Osteoblast (primary cell): ENCODE results near the gene ZSWIM1. TPM values are rescaled to one million over a fixed set of nuclear protein-coding genes. Genes with fewer than 3 reads are reported as not detected.
"Not testable (repeated sequence)": the region's sequence is repeated elsewhere in the genome, so short reads cannot be mapped to it uniquely, and the experiment has no call there.

ENCODE experiments used
- DNase-seq: peaks from one replicate; pipeline ENCODE4 v3.0.0; 2011; ENCODE audit warnings: low spot score, mixed read lengths; ENCODE audit not compliant: insufficient read length; ENCODE audit errors: missing footprints
- H2AFZ ChIP-seq: 2 replicates; pipeline ENCODE4 v1.6.0; 2011; ENCODE audit warnings: mild to moderate bottlenecking, low read length
- H3K27ac ChIP-seq: 2 replicates; pipeline ENCODE4 v1.5.1; 2011; ENCODE audit warnings: mild to moderate bottlenecking, low read depth, low read length, moderate library complexity
- H3K27me3 ChIP-seq: 2 replicates; pipeline ENCODE4 v1.6.0; 2012; ENCODE audit warnings: mild to moderate bottlenecking, control low read depth, inconsistent platforms, low read length, moderate library complexity; ENCODE audit not compliant: insufficient read depth
- H3K36me3 ChIP-seq: 2 replicates; pipeline ENCODE4 v1.5.1; 2011; ENCODE audit warnings: mild to moderate bottlenecking, low read length, control low read depth, moderate library complexity; ENCODE audit not compliant: insufficient read depth
- H3K4me1 ChIP-seq: 2 replicates; pipeline ENCODE4 v1.5.1; 2011; ENCODE audit warnings: mild to moderate bottlenecking, low read length, control low read depth, moderate library complexity; ENCODE audit not compliant: insufficient read depth
- H3K4me2 ChIP-seq: 2 replicates; pipeline ENCODE4 v1.6.0; 2011; ENCODE audit warnings: mild to moderate bottlenecking, low read length; ENCODE audit not compliant: insufficient read depth
- H3K4me3 ChIP-seq: fragments of 200-600 bp; sonication (generic); 3 replicates; pipeline ENCODE4 v1.5.1; 2012; ENCODE audit warnings: mild to moderate bottlenecking, low read length, inconsistent platforms; ENCODE audit not compliant: insufficient read depth
- H3K79me2 ChIP-seq: 2 replicates; pipeline ENCODE4 v1.6.0; 2012; ENCODE audit warnings: mild to moderate bottlenecking, low read length, control low read depth, inconsistent platforms; ENCODE audit not compliant: insufficient read depth
- H3K9me3 ChIP-seq: 2 replicates; pipeline ENCODE4 v1.5.1; 2011; ENCODE audit warnings: low read depth, low read length, control low read depth
- H4K20me1 ChIP-seq: 2 replicates; pipeline ENCODE4 v1.6.0; 2012; ENCODE audit warnings: mild to moderate bottlenecking, low read length, control low read depth; ENCODE audit not compliant: insufficient read depth
- total RNA-seq: library from RNA; depleted of rRNA; stranded (reverse); fragments of >200 nt; gene quantifications from 2 replicates; pipeline ENCODE4 v1.2.3, GENCODE V29; 2012
- TF ChIP-seq, protein P1 (sequence below): IDR thresholded peaks from 2 replicates; pipeline ENCODE4 v1.5.1; 2011; ENCODE audit warnings: mild to moderate bottlenecking, low read depth, low read length, moderate library complexity; ENCODE audit errors: extremely low read depth

ZSWIM1 gene
- total RNA-seq, 1 donor: 7.6 TPM

DNA sequence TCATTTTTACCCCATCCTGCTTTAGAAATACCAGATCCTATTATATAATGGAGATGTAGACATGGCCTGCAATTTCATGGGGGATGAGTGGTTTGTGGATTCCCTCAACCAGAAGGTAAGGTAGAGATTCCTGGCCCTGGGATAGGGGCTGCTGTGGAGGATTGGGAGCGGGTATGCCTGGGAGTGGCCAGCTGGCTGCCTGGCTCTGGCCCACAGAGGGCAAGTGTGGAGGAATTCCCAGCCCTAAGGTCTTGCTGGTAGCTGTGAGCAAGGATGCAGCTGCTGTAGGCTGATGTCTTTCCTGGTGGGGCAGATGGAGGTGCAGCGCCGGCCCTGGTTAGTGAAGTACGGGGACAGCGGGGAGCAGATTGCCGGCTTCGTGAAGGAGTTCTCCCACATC lies 16.7 kb downstream of the ZSWIM1 start:
- TF ChIP-seq, protein P1, sequence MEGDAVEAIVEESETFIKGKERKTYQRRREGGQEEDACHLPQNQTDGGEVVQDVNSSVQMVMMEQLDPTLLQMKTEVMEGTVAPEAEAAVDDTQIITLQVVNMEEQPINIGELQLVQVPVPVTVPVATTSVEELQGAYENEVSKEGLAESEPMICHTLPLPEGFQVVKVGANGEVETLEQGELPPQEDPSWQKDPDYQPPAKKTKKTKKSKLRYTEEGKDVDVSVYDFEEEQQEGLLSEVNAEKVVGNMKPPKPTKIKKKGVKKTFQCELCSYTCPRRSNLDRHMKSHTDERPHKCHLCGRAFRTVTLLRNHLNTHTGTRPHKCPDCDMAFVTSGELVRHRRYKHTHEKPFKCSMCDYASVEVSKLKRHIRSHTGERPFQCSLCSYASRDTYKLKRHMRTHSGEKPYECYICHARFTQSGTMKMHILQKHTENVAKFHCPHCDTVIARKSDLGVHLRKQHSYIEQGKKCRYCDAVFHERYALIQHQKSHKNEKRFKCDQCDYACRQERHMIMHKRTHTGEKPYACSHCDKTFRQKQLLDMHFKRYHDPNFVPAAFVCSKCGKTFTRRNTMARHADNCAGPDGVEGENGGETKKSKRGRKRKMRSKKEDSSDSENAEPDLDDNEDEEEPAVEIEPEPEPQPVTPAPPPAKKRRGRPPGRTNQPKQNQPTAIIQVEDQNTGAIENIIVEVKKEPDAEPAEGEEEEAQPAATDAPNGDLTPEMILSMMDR: no peak
- peak; percentile 73 for DNase-seq
- H3K27me3 ChIP-seq: no peaks in the 10 kb centered on the region

DNA sequence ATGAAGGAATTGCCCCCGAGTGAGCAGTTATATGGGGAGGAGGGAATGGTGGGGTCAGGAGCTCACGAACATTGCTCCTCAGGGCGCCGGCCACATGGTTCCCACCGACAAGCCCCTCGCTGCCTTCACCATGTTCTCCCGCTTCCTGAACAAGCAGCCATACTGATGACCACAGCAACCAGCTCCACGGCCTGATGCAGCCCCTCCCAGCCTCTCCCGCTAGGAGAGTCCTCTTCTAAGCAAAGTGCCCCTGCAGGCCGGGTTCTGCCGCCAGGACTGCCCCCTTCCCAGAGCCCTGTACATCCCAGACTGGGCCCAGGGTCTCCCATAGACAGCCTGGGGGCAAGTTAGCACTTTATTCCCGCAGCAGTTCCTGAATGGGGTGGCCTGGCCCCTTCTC lies 17.3 kb downstream of the ZSWIM1 start:
- Histone ChIP-seq H3K4me2 (no peak overlapping the region), H3K9me3 (no peaks in the 10 kb centered on the region), H4K20me1 (peaks cover 8% of the 10 kb centered on the region), H2AFZ (no peak overlapping the region), H3K4me1 (no peaks in the 10 kb centered on the region), H3K79me2 (peaks cover 5% of the 10 kb centered on the region), H3K4me3 (no peak overlapping the region), H3K27me3 (no peaks in the 10 kb centered on the region), H3K36me3 (peaks cover 47% of the 10 kb centered on the region), H3K27ac (no peak overlapping the region)
- DNase-seq: peak; percentile 9
- TF ChIP-seq, protein P1: no peak

More for the DNA sequence above, 16.7 kb downstream of the ZSWIM1 start:
- Histone ChIP-seq H2AFZ (no peak overlapping the region), H3K27ac (no peak overlapping the region), H3K9me3 (no peaks in the 10 kb centered on the region), H4K20me1 (peaks cover 14% of the 10 kb centered on the region), H3K79me2 (peaks cover 11% of the 10 kb centered on the region), H3K4me1 (peaks cover under 1% of the 10 kb centered on the region), H3K4me3 (no peak overlapping the region), H3K36me3 (peaks cover 53% of the 10 kb centered on the region), H3K4me2 (no peak overlapping the region)

DNA sequence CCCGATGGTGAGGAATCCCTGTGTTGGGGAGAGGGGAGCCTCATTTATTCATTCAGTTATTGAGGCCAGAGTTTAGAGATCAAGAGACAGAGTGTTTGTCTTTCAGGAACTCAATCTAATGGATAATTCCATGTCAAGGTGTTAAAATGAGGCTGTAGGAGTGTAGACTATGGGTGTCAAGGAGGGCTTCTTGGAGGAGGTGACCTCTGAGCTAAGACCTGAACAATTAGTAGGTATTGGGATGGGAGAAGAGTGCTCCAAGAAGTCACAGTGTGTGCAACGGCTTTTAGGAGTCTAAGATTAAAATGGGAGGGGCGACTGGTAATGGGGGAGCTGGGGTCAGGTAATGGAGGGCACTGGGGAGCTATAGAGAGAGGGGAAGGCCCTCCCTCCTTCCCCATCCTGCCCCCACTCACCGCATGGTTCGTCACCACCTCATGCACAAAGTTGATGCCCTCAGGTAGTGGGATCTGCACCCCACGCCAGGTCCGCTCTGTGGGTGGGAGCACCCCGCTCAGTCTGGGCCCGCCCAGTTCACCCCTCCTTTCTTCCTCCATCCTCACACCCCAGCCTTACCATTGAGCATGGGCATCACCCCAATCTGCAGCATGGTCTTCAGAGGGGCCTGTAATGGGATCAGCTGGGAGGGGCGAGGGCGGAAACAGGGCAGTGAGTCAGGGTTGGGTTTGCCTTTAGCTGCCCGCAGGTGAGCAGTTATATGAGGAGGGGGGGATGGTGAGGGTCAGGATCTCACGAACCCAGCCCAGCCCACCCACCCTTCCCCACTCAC lies 18.2 kb downstream of the ZSWIM1 start:
- Histone ChIP-seq H3K36me3 (peaks cover 40% of the 10 kb centered on the region), H2AFZ (no peak overlapping the region), H3K9me3 (no peaks in the 10 kb centered on the region), H3K4me3 (no peak overlapping the region), H4K20me1 (peaks cover 8% of the 10 kb centered on the region), H3K4me1 (no peaks in the 10 kb centered on the region), H3K79me2 (peaks cover 5% of the 10 kb centered on the region), H3K27me3 (no peaks in the 10 kb centered on the region), H3K27ac (no peak overlapping the region), H3K4me2 (no peak overlapping the region)
- DNase-seq: peak; percentile 27
- TF ChIP-seq, protein P1: no peak

DNA sequence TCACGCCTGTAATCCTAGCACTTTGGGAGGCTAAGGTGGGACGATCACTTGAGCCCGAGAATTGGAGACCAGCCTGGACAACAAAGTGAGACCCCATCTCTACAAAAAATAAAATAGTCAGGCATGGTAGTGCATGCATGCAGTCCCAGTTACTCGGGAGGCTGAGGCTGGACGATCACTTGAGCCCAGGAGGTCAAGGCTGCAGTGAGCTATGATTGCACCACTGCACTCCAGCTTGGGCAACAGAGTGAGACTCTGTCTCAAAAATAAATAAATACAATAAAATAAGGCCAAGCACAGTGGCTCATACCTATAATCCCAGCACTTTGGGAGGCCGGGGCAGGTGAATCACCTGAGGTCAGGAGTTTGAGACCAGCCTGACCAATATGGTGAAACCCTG lies 20.3 kb downstream of the ZSWIM1 start:
- Histone ChIP-seq H3K4me1 (peaks cover 11% of the 10 kb centered on the region), H3K36me3 (peaks cover 21% of the 10 kb centered on the region)
- H3K79me2 ChIP-seq, H3K27me3 ChIP-seq, H3K4me2 ChIP-seq, DNase-seq, H3K27ac ChIP-seq, H3K4me3 ChIP-seq, H2AFZ ChIP-seq, H3K9me3 ChIP-seq, H4K20me1 ChIP-seq: not testable (repeated sequence)
